ENCODE measurements around the gene CCL3. TPM values are rescaled to one million over a fixed set of nuclear protein-coding genes. Genes with fewer than 3 reads are reported as not detected.

Gene CCL3
- total and polyA plus RNA-seq, 2 of the 4 experiments (the other 2 are of a cell fraction) = not detected

- TF ChIP-seq MAZ (IDR thresholded peaks at IDR 0.05; ENCODE audit: borderline replicate concordance, low read depth, low read length) (no peak), USF2 (IDR thresholded peaks at IDR 0.05; ENCODE audit: low read depth, low read length) (no peak), CHD1 (IDR thresholded peaks at IDR 0.05; ENCODE audit: low read depth, low read length) (no peak), MXI1 (IDR thresholded peaks at IDR 0.05; ENCODE audit: borderline replicate concordance, low read depth, low read length) (no peak), CEBPB (IDR thresholded peaks at IDR 0.05; ENCODE audit: low read depth, low read length) (no peak)
- Histone ChIP-seq H3K27me3 (ENCODE audit: control insufficient read depth, insufficient read depth, low read length) (no peaks in the 10 kb centered on the region), H2BK120ac (ENCODE audit: low read depth, low read length) (no peak overlapping the region), H4K91ac (ENCODE audit: insufficient read depth, low read depth, low read length) (no peak overlapping the region), H2AK5ac (ENCODE audit: low read depth, low read length) (no peak overlapping the region), H3K14ac (replicated peaks; ENCODE audit: low read depth, low read length) (no peak overlapping the region), H3K4me3 (ENCODE audit: insufficient read depth, low read depth, low read length) (no peak overlapping the region), H3K9ac (ENCODE audit: low read depth, low read length) (no peak overlapping the region), H2BK15ac (ENCODE audit: low read depth, low read length) (no peak overlapping the region), H3K4me2 (ENCODE audit: low read depth, low read length) (no peak overlapping the region), H3K4me1 (ENCODE audit: control insufficient read depth, insufficient read depth, low read length) (no peaks in the 10 kb centered on the region), H2BK20ac (ENCODE audit: low read depth, low read length) (no peak overlapping the region), H4K5ac (ENCODE audit: low read depth, low read length) (no peak overlapping the region), H3K27ac (ENCODE audit: insufficient read depth, low read length) (no peak overlapping the region), H3K9me1 (ENCODE audit: insufficient read depth, low read length) (no peaks in the 10 kb centered on the region), H3K4ac (ENCODE audit: low read depth, low read length) (no peak overlapping the region), H3K23ac (ENCODE audit: low read depth, low read length) (no peak overlapping the region), H4K20me1 (ENCODE audit: insufficient read depth, low read length) (no peaks in the 10 kb centered on the region), H2AFZ (replicated peaks; ENCODE audit: low read length, poor library complexity) (no peak overlapping the region), H3K36me3 (ENCODE audit: control insufficient read depth, insufficient read depth, low read length) (no peaks in the 10 kb centered on the region), H3K79me1 (ENCODE audit: low read depth in 1 of 2, low read length in 2 of 2) (no peaks in the 10 kb centered on the region), H3K9me3 (ENCODE audit: control insufficient read depth, insufficient read depth, low read length) (no peaks in the 10 kb centered on the region), H3K18ac (ENCODE audit: low read depth, low read length) (no peak overlapping the region), H4K8ac (ENCODE audit: low read depth in 2 of 2, low read length in 2 of 2) (no peak overlapping the region), H3K56ac (ENCODE audit: extremely low read depth, insufficient read depth, low read length) (no peak overlapping the region), H2AK9ac (replicated peaks; ENCODE audit: low read depth, low read length, poor library complexity) (no peak overlapping the region), H2BK5ac (ENCODE audit: low read depth, low read length, poor library complexity, severe bottlenecking) (no peak overlapping the region)
- ChIA-PET CTCF (no interaction called here), POLR2A (ENCODE audit: unreplicated experiment) (no interaction called here)
- intact Hi-C loops (cut with micrococcal nuclease) (loop anchor here (5.0 kb wide), 1 partner anchor 57 kb away; no protein-coding TSS in a partner anchor), in situ Hi-C loops (cut with MboI; ENCODE audit: low sequenced_read_pairs) (no loop called here), dilution Hi-C loops (cut with HindIII; ENCODE audit: low sequenced_read_pairs, unreplicated experiment) (no loop called here)
- ATAC-seq (ENCODE audit: low read depth) = no peak
- WGBS, 2 experiments (ENCODE audit: extremely low coverage in 2 of 2, insufficient read length in 1 of 2) = no CpG with 5 or more reads among the region's 2 CpGs
- DNase-seq = no peak
- no TSS peak for BruUV-seq (replicated peaks)
Observed at GRCh38 chr17:36049643-36050042, 40.3 kb downstream of the CCL3 start.
